H1 (cell line): ENCODE data around the gene WNK4. TPM values are rescaled to one million over a fixed set of nuclear protein-coding genes. Genes with fewer than 3 reads are reported as not detected.

Experiments used
- CTCF ChIA-PET: fragments of 300-600 bp; sonication (Branson Sonifier 250); formaldehyde crosslinking; loops from one replicate; lab custom pipeline; 2021; ENCODE audit not compliant: partially characterized antibody; lab: Charles Lee
- POLR2A ChIA-PET: fragments of 300-600 bp; sonication (Branson Sonifier 250); formaldehyde crosslinking; loops from one replicate; lab custom pipeline; 2021; ENCODE audit warnings: inconsistent platforms; ENCODE audit not compliant: partially characterized antibody; lab: Charles Lee
- DNase-seq, 2 experiments: peaks; one replicate each; pipeline versions ENCODE4 v3.0.0 to v3.0.0-alpha.2; 2010 to 2022; ENCODE audit warnings: low spot score in 2 of 2, low read depth in 1 of 2, mixed read lengths in 1 of 2
- FAIRE-seq: peaks from 2 replicates; lab custom pipeline; 2011; peaks lifted over from hg19 to GRCh38; lab: Jason Lieb, UNC
- H2AFZ ChIP-seq: 2 replicates; pipeline ENCODE4 v1.8.1; 2012; ENCODE audit warnings: low read length, inconsistent platforms
- H2AK5ac ChIP-seq: 2 replicates; pipeline ENCODE4 v1.6.1; 2013; ENCODE audit warnings: low read depth, low read length
- H2BK120ac ChIP-seq: replicated peaks from 2 replicates; pipeline ENCODE3; 2013; ENCODE audit warnings: low read depth, low read length, inconsistent platforms
- H2BK12ac ChIP-seq: 2 replicates; pipeline ENCODE4 v1.6.1; 2013; ENCODE audit warnings: low read depth, low read length
- H2BK15ac ChIP-seq: 2 replicates; pipeline ENCODE4 v1.6.1; 2013; ENCODE audit warnings: low read length
- H2BK20ac ChIP-seq: 2 replicates; pipeline ENCODE4 v1.6.1; 2013; ENCODE audit warnings: low read length
- H2BK5ac ChIP-seq: 2 replicates; pipeline ENCODE4 v1.6.1; 2013; ENCODE audit warnings: low read depth, low read length
- H3K14ac ChIP-seq: 2 replicates; pipeline ENCODE4 v1.6.1; 2013; ENCODE audit warnings: inconsistent platforms; ENCODE audit not compliant: insufficient read length
- H3K18ac ChIP-seq: 2 replicates; pipeline ENCODE4 v1.6.1; 2013; ENCODE audit warnings: low read length; ENCODE audit errors: extremely low read depth
- H3K23ac ChIP-seq: 2 replicates; pipeline ENCODE4 v1.6.1; 2013; ENCODE audit warnings: inconsistent platforms; ENCODE audit not compliant: insufficient read length
- H3K23me2 ChIP-seq: 2 replicates; pipeline ENCODE4 v1.6.1; 2013; ENCODE audit warnings: low read depth, low read length
- H3K27ac ChIP-seq: 2 replicates; pipeline ENCODE4 v1.6.1; 2011; ENCODE audit warnings: low read depth, low read length, inconsistent platforms
- H3K27me3 ChIP-seq, 4 experiments: replicated peaks in 1 of 4; 1 replicate in 1 of 4; 2 replicates in 3 of 4; pipeline versions ENCODE4 v1.6.1 to v1.8.1; 2011 to 2013; ENCODE audit warnings: low read length in 3 of 4, mild to moderate bottlenecking in 3 of 4, inconsistent platforms in 2 of 4, mixed read lengths in 2 of 4, moderate library complexity in 1 of 4; ENCODE audit not compliant: control insufficient read depth in 3 of 4, insufficient read depth in 3 of 4; ENCODE audit errors: extremely low read depth in 1 of 4
- H3K36me3 ChIP-seq, 4 experiments: 2 replicates each; pipeline versions ENCODE4 v1.6.1 to v1.8.1; 2011 to 2013; ENCODE audit warnings: mild to moderate bottlenecking in 4 of 4, low read length in 3 of 4, moderate library complexity in 2 of 4, control low read depth in 1 of 4, inconsistent platforms in 1 of 4; ENCODE audit not compliant: insufficient read depth in 4 of 4, control insufficient read depth in 2 of 4
- H3K4ac ChIP-seq: replicated peaks from 2 replicates; pipeline ENCODE3; 2013; ENCODE audit warnings: low read length, low read depth, mixed read lengths, inconsistent platforms; ENCODE audit not compliant: insufficient read length
- H3K4me1 ChIP-seq, 4 experiments: replicated peaks in 1 of 4; 1 replicate in 1 of 4; 2 replicates in 3 of 4; pipeline versions ENCODE4 v1.6.1 to v1.8.1; 2011 to 2013; ENCODE audit warnings: low read length in 3 of 4, inconsistent platforms in 2 of 4, mixed read lengths in 1 of 4; ENCODE audit not compliant: insufficient read depth in 4 of 4, control insufficient read depth in 3 of 4
- H3K4me2 ChIP-seq, 2 experiments: 2 replicates each; pipeline versions ENCODE4 v1.6.1 to v1.8.1; 2011 to 2013; ENCODE audit warnings: low read depth in 2 of 2, low read length in 2 of 2, control low read depth in 1 of 2, inconsistent platforms in 1 of 2, mild to moderate bottlenecking in 1 of 2; ENCODE audit not compliant: insufficient read depth in 1 of 2
- H3K4me3 ChIP-seq, 4 experiments: fragments of 200-600, 300-600 bp in 1 of 4; sonication (generic), shearing (Covaris generic), sonication (Bioruptor Twin) in 1 of 4; 2 replicates each; pipeline versions ENCODE4 v1.5.1 to v1.8.1; 2011 to 2016; ENCODE audit warnings: low read length in 4 of 4, low read depth in 3 of 4, control low read depth in 2 of 4, inconsistent platforms in 2 of 4, mild to moderate bottlenecking in 2 of 4, mixed read lengths in 1 of 4, moderate library complexity in 1 of 4; ENCODE audit not compliant: insufficient read depth in 2 of 4; ENCODE audit errors: extremely low read depth in 1 of 4
- H3K56ac ChIP-seq: replicated peaks from 2 replicates; pipeline ENCODE3; 2013; ENCODE audit warnings: low read depth, mild to moderate bottlenecking, mixed read lengths, low read length, inconsistent platforms; ENCODE audit not compliant: insufficient read length
- H3K79me1 ChIP-seq: 2 replicates; pipeline ENCODE4 v1.6.1; 2013; ENCODE audit warnings: low read depth, low read length, control low read depth
- H3K79me2 ChIP-seq, 2 experiments: 2 replicates each; pipeline versions ENCODE4 v1.6.1 to v1.8.1; 2012 to 2013; ENCODE audit warnings: low read length in 2 of 2, mild to moderate bottlenecking in 2 of 2, inconsistent platforms in 1 of 2; ENCODE audit not compliant: insufficient read depth in 2 of 2, control insufficient read depth in 1 of 2
- H3K9ac ChIP-seq, 4 experiments: replicated peaks in 1 of 4; 1 replicate in 1 of 4; 2 replicates in 3 of 4; pipeline versions ENCODE4 v1.6.1 to v1.8.1; 2011 to 2013; ENCODE audit warnings: low read depth in 3 of 4, low read length in 3 of 4, control low read depth in 2 of 4, mild to moderate bottlenecking in 2 of 4, moderate library complexity in 2 of 4, inconsistent platforms in 1 of 4; ENCODE audit errors: extremely low read depth in 1 of 4
- H3K9me3 ChIP-seq, 2 experiments: 2 replicates each; pipeline versions ENCODE4 v1.6.1 to v1.8.1; 2012 to 2013; ENCODE audit warnings: mild to moderate bottlenecking in 2 of 2, moderate library complexity in 2 of 2, control low read depth in 1 of 2, inconsistent platforms in 1 of 2, low read depth in 1 of 2, low read length in 1 of 2, mixed read lengths in 1 of 2; ENCODE audit not compliant: insufficient read depth in 2 of 2
- H4K20me1 ChIP-seq, 2 experiments: replicated peaks in 1 of 2; 2 replicates each; pipeline versions ENCODE3 to v1.8.1; 2011 to 2013; ENCODE audit warnings: inconsistent platforms in 2 of 2, low read length in 2 of 2, mild to moderate bottlenecking in 1 of 2; ENCODE audit not compliant: insufficient read depth in 2 of 2, control insufficient read depth in 1 of 2
- H4K5ac ChIP-seq: 2 replicates; pipeline ENCODE4 v1.6.1; 2013; ENCODE audit warnings: low read length, low read depth, mixed read lengths, inconsistent platforms; ENCODE audit not compliant: insufficient read length
- H4K8ac ChIP-seq: 2 replicates; pipeline ENCODE4 v1.8.0; 2013; ENCODE audit warnings: mild to moderate bottlenecking, moderate library complexity, low read length, inconsistent platforms; ENCODE audit not compliant: insufficient read depth; ENCODE audit errors: extremely low read depth
- H4K91ac ChIP-seq: replicated peaks from 2 replicates; pipeline ENCODE3; 2013; ENCODE audit warnings: low read length, mixed read lengths, inconsistent platforms; ENCODE audit not compliant: insufficient read length
- ASH2L ChIP-seq: fragments of 200-600, 300-600 bp; sonication (generic); IDR thresholded peaks from one replicate; pipeline ENCODE4 v1.7.1; 2017; ENCODE audit warnings: low read length
- ATF2 ChIP-seq: IDR thresholded peaks from 2 replicates; pipeline ENCODE4 v1.6.1; 2012; ENCODE audit warnings: low read length, inconsistent platforms
- ATF3 ChIP-seq: IDR thresholded peaks from 2 replicates; pipeline ENCODE4 v1.6.1; 2011; ENCODE audit warnings: low read depth, mild to moderate bottlenecking, low read length; ENCODE audit not compliant: insufficient read depth
- BACH1 ChIP-seq: IDR thresholded peaks from 2 replicates; pipeline ENCODE4 v1.6.1; 2012; ENCODE audit warnings: low read length, improper control_type of control experiment
- CTBP2 ChIP-seq: IDR thresholded peaks from 2 replicates; pipeline ENCODE4 v1.7.0; 2011; ENCODE audit warnings: borderline replicate concordance, mild to moderate bottlenecking, moderate library complexity, mixed read lengths, low read length; ENCODE audit not compliant: insufficient read depth, insufficient read length
- E2F6 ChIP-seq: IDR thresholded peaks from 2 replicates; pipeline ENCODE4 v1.6.1; 2012; ENCODE audit warnings: inconsistent platforms
- KDM4A ChIP-seq: IDR thresholded peaks from one replicate; pipeline ENCODE4 v1.7.1; 2012; ENCODE audit warnings: low read depth, mild to moderate bottlenecking, moderate library complexity, low read length, inconsistent platforms; ENCODE audit not compliant: severe bottlenecking
- POLR2AphosphoS5 ChIP-seq: IDR thresholded peaks from 2 replicates; pipeline ENCODE4 v1.6.1; 2011; ENCODE audit warnings: low read depth, low read length
- RAD21 ChIP-seq, 2 experiments: IDR thresholded peaks in 1 of 2; conservative IDR thresholded peaks in 1 of 2; 2 replicates each; pipeline ENCODE4 v1.6.1; 2011; ENCODE audit warnings: low read depth in 2 of 2, low read length in 2 of 2, improper control_type of control experiment in 1 of 2, inconsistent platforms in 1 of 2, mild to moderate bottlenecking in 1 of 2, moderate library complexity in 1 of 2
- YY1 ChIP-seq: IDR thresholded peaks from 2 replicates; pipeline ENCODE4 v1.6.1; 2011; ENCODE audit warnings: low read depth, mild to moderate bottlenecking, low read length
- WGBS, 2 experiments: shearing (Covaris generic) in 1 of 2; methylation state at CpG; one replicate each; pipeline versions ENCODE4 v1.1.6 to v1.1.7; 2013 to 2015; ENCODE audit warnings: low lambda C conversion rate in 2 of 2, mixed read lengths in 2 of 2, inconsistent platforms in 1 of 2, low coverage in 1 of 2, missing lambda C conversion rate in 1 of 2; ENCODE audit not compliant: insufficient replicate concordance in 2 of 2, insufficient coverage in 1 of 2, insufficient read length in 1 of 2; ENCODE audit errors: extremely low coverage in 1 of 2, missing lambda C conversion rate in 1 of 2; 5-methylcytosine and 5-hydroxymethylcytosine counted together
- polyA plus RNA-seq, 7 experiments: library from polyadenylated mRNA; depleted of rRNA in 3 of 7; stranded (reverse) in 5 of 7; unstranded in 2 of 7; fragments of >200 nt in 5 of 7; fragments of 200-250 nt in 2 of 7; gene quantifications; 1 replicate in 5 of 7; 2 replicates in 1 of 7; 4 replicates in 1 of 7; pipeline versions ENCODE4 v1.2.1 to v1.2.3, GENCODE V29; 2011 to 2013; ENCODE audit warnings: missing spikeins in 2 of 7, mixed read lengths in 2 of 7
- total RNA-seq: library from RNA; stranded (reverse); fragmentation: NEBNext Ultra II Directional; extraction: Animal tissue kit (Norgen Biotek cat#: 25700); gene quantifications from 2 replicates; pipeline ENCODE4 v1.2.1, GENCODE V29; 2021

The WNK4 gene
- total and polyA plus RNA-seq, 2 of the 8 experiments (the other 6 are each of a cell fraction or from before 2014, with no cell fraction given), result 0.21 to 1.7 TPM

- Histone ChIP-seq H3K4ac (no peak overlapping the region), H3K56ac (no peak overlapping the region), H2BK120ac (no peak overlapping the region), H3K36me3 (peaks cover 0 to 9% (median 4%) of the 10 kb centered on the region in 4 experiments; a peak in 5 of 8 replicates), H3K79me2 (no peaks in the 10 kb centered on the region), H4K8ac (no peak overlapping the region), H2BK20ac (no peak overlapping the region), H3K4me2 (no peak overlapping the region), H2AK5ac (no peak overlapping the region), H3K9me3 (no peaks in the 10 kb centered on the region), H3K18ac (no peak overlapping the region), H3K23ac (no peak overlapping the region), H4K5ac (no peak overlapping the region), H3K79me1 (no peaks in the 10 kb centered on the region), H2BK15ac (no peak overlapping the region), H4K91ac (no peak overlapping the region), H3K9ac (no peak overlapping the region), H2AFZ (no peak overlapping the region), H2BK5ac (no peak overlapping the region), H2BK12ac (no peak overlapping the region), H4K20me1 (no peaks in the 10 kb centered on the region), H3K14ac (no peak overlapping the region), H3K27me3 (peaks cover 0 to 5% (median 3%) of the 10 kb centered on the region in 4 experiments; a peak in 2 of 7 replicates), H3K27ac (no peak overlapping the region), H3K4me3 (no peak overlapping the region), H3K23me2 (no peaks in the 10 kb centered on the region), H3K4me1 (no peaks in the 10 kb centered on the region)
- POLR2A ChIA-PET, result interaction anchor here (0.6 to 1.7 kb wide), 6 partner anchors 9 to 106 kb away, joined by 3 to 5 read pairs (median 4); partner anchors contain the start of gene WNK4
- DNase-seq (no peak), FAIRE-seq (no peak)
- 89% methylated on average over 1 of the region's 1 CpG; no CpG with 5 or more reads in 1 of the 2 experiments for WGBS, 2 experiments
- CTCF ChIA-PET, result interaction anchor here (0.6 to 2.8 kb wide), 6 partner anchors 15 to 59 kb away, joined by 3 to 11 read pairs (median 3); partner anchors contain the start of genes AOC2 and BECN1
- no peak for TF ChIP-seq E2F6
- no peak for TF ChIP-seq ASH2L
- no peak for TF ChIP-seq BACH1
- TF ChIP-seq ATF2, result no peak
- TF ChIP-seq ATF3, result no peak
- no peak for TF ChIP-seq YY1
- no peak for TF ChIP-seq POLR2AphosphoS5
- no peak for TF ChIP-seq CTBP2
- TF ChIP-seq KDM4A, result no peak
- TF ChIP-seq RAD21 (IDR thresholded peaks at IDR 0.05 in 1 of 2, conservative IDR thresholded peaks at IDR 0.05 in 1 of 2; ENCODE audit: low read depth in 2 of 2, low read length in 2 of 2), result no peak
Measured at GRCh38 chr17:42806249-42806648, 25.8 kb downstream of the WNK4 start.
